Measurements from ENCODE around the gene TGM6. TPM values are rescaled to one million over a fixed set of nuclear protein-coding genes. Genes with fewer than 3 reads are reported as not detected.

The TGM6 gene
- total RNA-seq, 4 donors from 2014 or later, result 0.65 TPM; not detected in 3

GRCh38 chr20:2453792-2454191 lies 73.1 kb downstream of the TGM6 start:
- 79 to 87% methylated on average over 3 of the region's 3 CpGs for WGBS, 2 donors
- DNase-seq (ENCODE audit: low spot score in 2 of 2), result no peak
- intact Hi-C loops (cut with DNase I; ENCODE audit: low total_unique reads), result no loop called here
- TF ChIP-seq, protein P1, sequence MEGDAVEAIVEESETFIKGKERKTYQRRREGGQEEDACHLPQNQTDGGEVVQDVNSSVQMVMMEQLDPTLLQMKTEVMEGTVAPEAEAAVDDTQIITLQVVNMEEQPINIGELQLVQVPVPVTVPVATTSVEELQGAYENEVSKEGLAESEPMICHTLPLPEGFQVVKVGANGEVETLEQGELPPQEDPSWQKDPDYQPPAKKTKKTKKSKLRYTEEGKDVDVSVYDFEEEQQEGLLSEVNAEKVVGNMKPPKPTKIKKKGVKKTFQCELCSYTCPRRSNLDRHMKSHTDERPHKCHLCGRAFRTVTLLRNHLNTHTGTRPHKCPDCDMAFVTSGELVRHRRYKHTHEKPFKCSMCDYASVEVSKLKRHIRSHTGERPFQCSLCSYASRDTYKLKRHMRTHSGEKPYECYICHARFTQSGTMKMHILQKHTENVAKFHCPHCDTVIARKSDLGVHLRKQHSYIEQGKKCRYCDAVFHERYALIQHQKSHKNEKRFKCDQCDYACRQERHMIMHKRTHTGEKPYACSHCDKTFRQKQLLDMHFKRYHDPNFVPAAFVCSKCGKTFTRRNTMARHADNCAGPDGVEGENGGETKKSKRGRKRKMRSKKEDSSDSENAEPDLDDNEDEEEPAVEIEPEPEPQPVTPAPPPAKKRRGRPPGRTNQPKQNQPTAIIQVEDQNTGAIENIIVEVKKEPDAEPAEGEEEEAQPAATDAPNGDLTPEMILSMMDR (IDR thresholded peaks at IDR 0.05), result no peak
- no peak for TF ChIP-seq POLR2A (IDR thresholded peaks at IDR 0.05)
- no peak overlapping the region for H3K4me3 ChIP-seq (ENCODE audit: low read depth, poor library complexity, severe bottlenecking)

- intact Hi-C loops (cut with DNase I; ENCODE audit: low total_unique reads), result no loop called here
- 71 to 72% methylated on average over 2 of the region's 2 CpGs for WGBS, 2 donors
- TF ChIP-seq, protein P1 (IDR thresholded peaks at IDR 0.05), result no peak
- TF ChIP-seq POLR2A (IDR thresholded peaks at IDR 0.05), result no peak
- no peak for DNase-seq (ENCODE audit: low spot score in 2 of 2)
- no peak overlapping the region for H3K4me3 ChIP-seq (ENCODE audit: low read depth, poor library complexity, severe bottlenecking)
Measured at GRCh38 chr20:2455771-2456497, 75.2 kb downstream of the TGM6 start.

GRCh38 chr20:2458919-2459499 lies 78.3 kb downstream of the TGM6 start:
- WGBS, 2 donors, result 89 to 97% methylated on average over 3 of the region's 3 CpGs
- no peak overlapping the region for H3K4me3 ChIP-seq (ENCODE audit: low read depth, poor library complexity, severe bottlenecking)
- no peak for DNase-seq (ENCODE audit: low spot score in 2 of 2)
- intact Hi-C loops (cut with DNase I; ENCODE audit: low total_unique reads), result loop anchor here (2.0 kb wide), 1 partner anchor 252 kb away; no protein-coding TSS in a partner anchor
- TF ChIP-seq POLR2A (IDR thresholded peaks at IDR 0.05), result no peak
- TF ChIP-seq, protein P1 (IDR thresholded peaks at IDR 0.05), result no peak

GRCh38 chr20:2459981-2460751 lies 79.5 kb downstream of the TGM6 start:
- 51 to 62% methylated on average over 1 of the region's 1 CpG for WGBS, 2 donors
- intact Hi-C loops (cut with DNase I; ENCODE audit: low total_unique reads), result loop anchor here (2.0 kb wide), 1 partner anchor 253 kb away; no protein-coding TSS in a partner anchor
- no peak for DNase-seq (ENCODE audit: low spot score in 2 of 2)
- TF ChIP-seq, protein P1 (IDR thresholded peaks at IDR 0.05), result no peak
- no peak for TF ChIP-seq POLR2A (IDR thresholded peaks at IDR 0.05)
- no peak overlapping the region for H3K4me3 ChIP-seq (ENCODE audit: low read depth, poor library complexity, severe bottlenecking)

- intact Hi-C loops (cut with DNase I; ENCODE audit: low total_unique reads), result no loop called here
- WGBS, 2 donors, result 86 to 88% methylated on average over 4 of the region's 4 CpGs
- no peak overlapping the region for H3K4me3 ChIP-seq (ENCODE audit: low read depth, poor library complexity, severe bottlenecking)
- TF ChIP-seq, protein P1 (IDR thresholded peaks at IDR 0.05), result no peak
- no peak for TF ChIP-seq POLR2A (IDR thresholded peaks at IDR 0.05)
- DNase-seq (ENCODE audit: low spot score in 2 of 2), result no peak
Measured at GRCh38 chr20:2460752-2461424, 80.2 kb downstream of the TGM6 start.

Data from lower leg skin (tissue), 4 donors.